BLaER1 treated with 17β-estradiol and CSF1 and Interleukin-3, amounts not matched to agents 10 nM and 100 nM (cell line): Measurements from ENCODE around the gene PRUNE2.

ENCODE experiments used
- H3K27ac ChIP-seq, 11 experiments: shearing (Covaris generic); formaldehyde crosslinking; 2 replicates each; pipeline ENCODE4 v1.8.1; 2022
- H3K27me3 ChIP-seq, 11 experiments: shearing (Covaris generic); formaldehyde crosslinking; 2 replicates each; pipeline ENCODE4 v1.8.1; 2022
- H3K36me3 ChIP-seq, 11 experiments: shearing (Covaris generic); formaldehyde crosslinking; 2 replicates each; pipeline ENCODE4 v1.8.1; 2022
- H3K4me1 ChIP-seq, 10 experiments: shearing (Covaris generic); formaldehyde crosslinking; 2 replicates each; pipeline ENCODE4 v1.8.1; 2022
- H3K4me2 ChIP-seq, 11 experiments: shearing (Covaris generic); formaldehyde crosslinking; 2 replicates each; pipeline ENCODE4 v1.8.1; 2022
- H3K4me3 ChIP-seq, 10 experiments: shearing (Covaris generic); formaldehyde crosslinking; 2 replicates each; pipeline ENCODE4 v1.8.1; 2022
- H3K9ac ChIP-seq, 11 experiments: shearing (Covaris generic); formaldehyde crosslinking; 2 replicates each; pipeline ENCODE4 v1.8.1; 2022
- H3K9me3 ChIP-seq, 11 experiments: shearing (Covaris generic); formaldehyde crosslinking; replicated peaks in 1 of 11; 2 replicates each; pipeline ENCODE4 v1.8.1; 2022
- H4K20me1 ChIP-seq, 11 experiments: shearing (Covaris generic); formaldehyde crosslinking; 2 replicates each; pipeline ENCODE4 v1.8.1; 2022
- Cebpa-rat ChIP-seq, 11 experiments: shearing (Covaris generic); IDR thresholded peaks; 2 replicates each; pipeline ENCODE4 v1.8.1; 2022

PRUNE2 gene

DNA sequence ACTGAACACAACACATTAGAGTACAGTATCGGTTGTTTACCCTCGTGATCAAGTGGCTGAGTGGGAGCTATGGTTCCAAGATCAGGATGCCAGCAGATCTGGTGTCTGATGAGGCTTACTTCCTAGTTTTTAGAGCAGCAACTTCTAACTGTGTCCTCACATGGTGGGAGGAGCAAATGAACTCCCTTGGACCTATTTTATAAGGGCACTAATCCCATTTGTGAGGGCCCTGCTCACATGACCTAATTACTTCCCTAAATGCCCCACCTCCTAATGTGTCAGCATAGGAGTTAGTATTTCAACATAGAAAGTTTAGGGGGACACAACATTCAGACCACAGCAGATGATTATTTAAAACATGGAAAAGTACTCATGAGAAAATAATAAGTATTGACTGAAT lies 335.1 kb downstream of the PRUNE2 start:
- H3K4me2 ChIP-seq: peak overlapping the region in 4 of 11 experiments; percentile 70 to 92 (median 78); a peak in 7 of 22 replicates
- no peak overlapping the region for H3K9ac ChIP-seq
- no peak for TF ChIP-seq Cebpa-rat (IDR thresholded peaks at IDR 0.05)
- no peaks in the 10 kb centered on the region for H4K20me1 ChIP-seq
- H3K4me3 ChIP-seq: no peak overlapping the region; a peak in 1 of 20 replicates
- peaks cover 0 to 6% (median 0%) of the 10 kb centered on the region in 11 experiments; a peak in 1 of 22 replicates for H3K36me3 ChIP-seq
- peaks cover 0 to 28% (median 16%) of the 10 kb centered on the region in 11 experiments; a peak in 19 of 22 replicates for H3K27me3 ChIP-seq
- peak overlapping the region in 2 of 11 experiments; percentile 47 to 66; a peak in 3 of 22 replicates for H3K27ac ChIP-seq
- peaks cover 0 to 64% (median 17%) of the 10 kb centered on the region in 10 experiments; a peak in 11 of 20 replicates for H3K4me1 ChIP-seq
- peaks cover 14 to 30% (median 24%) of the 10 kb centered on the region in 11 experiments for H3K9me3 ChIP-seq

DNA sequence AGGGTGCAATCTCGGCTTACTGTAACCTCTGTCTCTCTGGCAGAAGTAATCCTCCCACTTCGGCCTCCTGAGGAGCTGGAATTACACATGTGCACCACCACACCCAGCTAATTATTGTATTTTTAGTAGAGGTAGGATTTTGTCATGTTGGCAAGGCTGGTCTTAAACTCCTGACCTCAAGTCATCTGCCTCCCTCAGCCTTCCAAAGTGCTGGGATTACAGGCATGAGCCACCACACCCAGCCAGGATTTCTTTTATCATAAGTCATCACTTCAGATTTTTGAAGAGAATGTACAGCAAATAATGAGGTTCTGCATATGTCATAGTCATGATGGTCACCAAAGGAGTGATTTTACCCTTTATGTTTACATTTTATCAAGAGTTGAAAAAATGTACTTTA lies 338.8 kb downstream of the PRUNE2 start:
- Histone ChIP-seq H3K4me3 (no peak overlapping the region), H3K9me3 (peaks cover 14 to 30% (median 24%) of the 10 kb centered on the region in 11 experiments), H3K9ac (no peak overlapping the region), H3K27ac (no peak overlapping the region), H3K4me1 (peaks cover 12 to 57% (median 24%) of the 10 kb centered on the region in 10 experiments), H3K36me3 (peaks cover 0 to 6% (median 0%) of the 10 kb centered on the region in 11 experiments; a peak in 1 of 22 replicates), H3K4me2 (peak overlapping the region in 1 of 11 experiments; percentile 45; a peak in 2 of 22 replicates), H4K20me1 (no peaks in the 10 kb centered on the region), H3K27me3 (peaks cover 0 to 19% (median 11%) of the 10 kb centered on the region in 11 experiments; a peak in 19 of 22 replicates)
- TF ChIP-seq Cebpa-rat (IDR thresholded peaks at IDR 0.05): no peak

DNA sequence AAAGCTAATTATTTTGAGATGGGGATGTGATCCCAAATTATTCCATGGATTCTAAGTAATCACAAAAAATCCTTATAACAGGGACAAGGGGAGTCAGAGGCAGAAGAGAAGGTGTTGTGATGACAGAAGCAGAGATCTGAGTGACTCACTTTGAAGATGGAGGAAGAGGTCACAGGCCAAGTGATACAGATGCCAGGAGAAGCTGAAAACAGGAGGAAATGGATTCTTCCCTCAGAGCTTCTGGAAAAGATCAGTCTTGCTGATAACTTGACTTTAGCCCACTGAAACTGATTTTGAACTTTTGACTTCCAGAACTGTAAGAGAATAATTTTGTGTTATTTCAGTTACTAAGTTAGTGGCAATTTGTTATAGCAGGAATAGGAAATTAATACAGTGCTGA lies 341.6 kb downstream of the PRUNE2 start:
- TF ChIP-seq Cebpa-rat (IDR thresholded peaks at IDR 0.05): no peak
- H3K9ac ChIP-seq: no peak overlapping the region
- no peaks in the 10 kb centered on the region for H3K36me3 ChIP-seq
- H3K4me3 ChIP-seq: no peak overlapping the region
- no peaks in the 10 kb centered on the region for H4K20me1 ChIP-seq
- peak overlapping the region in 4 of 11 experiments; percentile 14 to 94 (median 84); a peak in 6 of 22 replicates for H3K4me2 ChIP-seq
- H3K9me3 ChIP-seq: peaks cover 0 to 6% (median 4%) of the 10 kb centered on the region in 11 experiments; a peak in 10 of 22 replicates
- H3K4me1 ChIP-seq: peaks cover 40 to 70% (median 45%) of the 10 kb centered on the region in 10 experiments
- H3K27me3 ChIP-seq: no peaks in the 10 kb centered on the region
- H3K27ac ChIP-seq: peak overlapping the region in 3 of 11 experiments; percentile 88 to 90 (median 89); a peak in 6 of 22 replicates

DNA sequence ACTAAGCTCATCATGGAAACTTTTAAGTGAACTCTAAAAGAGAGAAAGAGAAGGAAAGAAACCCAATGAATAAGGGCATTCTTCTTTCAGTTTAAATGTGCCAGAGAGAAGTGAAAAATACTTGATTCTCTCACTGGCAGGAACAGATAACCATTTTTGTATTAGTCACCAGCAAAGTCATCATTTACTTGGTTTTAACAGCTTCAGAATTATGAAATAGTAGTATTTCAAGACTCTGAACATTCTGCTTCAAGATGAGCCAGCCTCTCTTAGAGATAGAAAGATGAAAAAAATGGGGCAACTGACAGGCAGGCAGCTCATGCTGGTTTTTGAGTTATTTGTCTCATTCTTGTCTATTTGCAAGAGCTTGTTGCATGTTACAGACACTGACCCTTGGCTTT lies 343.4 kb downstream of the PRUNE2 start:
- TF ChIP-seq Cebpa-rat (IDR thresholded peaks at IDR 0.05): no peak
- no peak overlapping the region for H3K4me3 ChIP-seq
- H3K9me3 ChIP-seq: 0 out of 22 replicates have a peak, but pooled peaks cover 0 to 3% (median 0%) of the 10 kb centered on the region in 11 experiments
- H3K36me3 ChIP-seq: no peaks in the 10 kb centered on the region
- H3K9ac ChIP-seq: peak overlapping the region in 6 of 11 experiments; percentile 32 to 77 (median 74); a peak in 11 of 22 replicates
- peaks cover 46 to 86% (median 57%) of the 10 kb centered on the region in 10 experiments for H3K4me1 ChIP-seq
- no peaks in the 10 kb centered on the region for H3K27me3 ChIP-seq
- H3K4me2 ChIP-seq: peak overlapping the region; percentile 62 to 94 (median 76)
- no peaks in the 10 kb centered on the region for H4K20me1 ChIP-seq
- H3K27ac ChIP-seq: peak overlapping the region in 10 of 11 experiments; percentile 14 to 90 (median 74); a peak in 18 of 22 replicates

DNA sequence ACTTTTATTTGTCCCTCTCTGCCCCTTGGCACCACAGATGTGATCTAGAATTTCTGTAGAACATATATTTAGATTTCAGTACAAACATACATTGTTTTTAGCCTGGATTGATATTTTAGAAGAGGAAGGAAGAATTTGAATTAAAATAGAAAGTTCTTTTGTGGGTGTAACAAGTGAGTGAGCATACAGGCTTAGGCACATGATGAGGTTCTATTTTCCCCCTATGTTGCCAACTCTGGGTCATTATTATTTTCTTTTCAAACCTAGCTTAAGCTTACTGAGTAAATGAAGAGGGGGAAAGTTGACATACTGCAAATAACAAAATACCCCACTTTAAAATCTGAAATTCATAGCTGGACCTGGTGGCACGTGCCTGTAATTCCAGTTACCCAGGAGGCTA lies 344.0 kb downstream of the PRUNE2 start:
- Histone ChIP-seq H4K20me1 (no peaks in the 10 kb centered on the region), H3K4me2 (peak overlapping the region; percentile 62 to 94 (median 76)), H3K36me3 (no peaks in the 10 kb centered on the region), H3K9ac (peak overlapping the region in 8 of 11 experiments; percentile 12 to 77 (median 70); a peak in 13 of 22 replicates), H3K4me1 (peaks cover 46 to 86% (median 57%) of the 10 kb centered on the region in 10 experiments), H3K27ac (peak overlapping the region; percentile 14 to 90 (median 69); a peak in 21 of 22 replicates), H3K9me3 (0 out of 22 replicates have a peak, but pooled peaks cover 0 to 3% (median 0%) of the 10 kb centered on the region in 11 experiments), H3K27me3 (no peaks in the 10 kb centered on the region), H3K4me3 (peak overlapping the region in 1 of 10 experiments; percentile 1; a peak in 2 of 20 replicates)
- TF ChIP-seq Cebpa-rat (IDR thresholded peaks at IDR 0.05): no peak
